Caco-2 (cell line): ENCODE results near the gene TCP11. TPM values are rescaled to one million over a fixed set of nuclear protein-coding genes. Genes with fewer than 3 reads are reported as not detected.

Source experiments
- BruUV-seq: library from RNA; stranded (reverse); fragments of 400-500 nt; replicated peaks from 2 replicates; lab custom pipeline; 2021; lab: Mats Ljungman, UMichigan
- CTCF ChIA-PET: fragments of 300-600 bp; sonication (Branson Sonifier 250); formaldehyde crosslinking; loops from one replicate; lab custom pipeline; 2022; ENCODE audit warnings: antibody characterized with exemption; lab: Charles Lee
- POLR2A ChIA-PET: fragments of 300-600 bp; sonication (Branson Sonifier 250); formaldehyde crosslinking; loops from one replicate; lab custom pipeline; 2022; ENCODE audit warnings: antibody characterized with exemption; lab: Charles Lee
- DNase-seq, 2 experiments: peaks; one replicate each; pipeline versions ENCODE4 v3.0.0 to v3.0.0-alpha.2; 2020 to 2022
- H3K27me3 ChIP-seq: replicated peaks from 2 replicates; pipeline ENCODE4 v1.6.0; 2011; ENCODE audit warnings: low read length; ENCODE audit not compliant: control insufficient read depth, insufficient read depth
- H3K36me3 ChIP-seq: 2 replicates; pipeline ENCODE4 v1.5.1; 2011; ENCODE audit warnings: low read length; ENCODE audit not compliant: control insufficient read depth, insufficient read depth
- H3K4me1 ChIP-seq: fragments of 250-450 bp; sonication (Bioruptor Pico); 2 replicates; pipeline ENCODE4 v1.5.1; 2020; ENCODE audit warnings: mild to moderate bottlenecking
- H3K4me3 ChIP-seq: 2 replicates; pipeline ENCODE4 v1.5.1; 2011; ENCODE audit warnings: low read depth, mild to moderate bottlenecking, control low read depth, low read length
- H3K9me3 ChIP-seq: fragments of 250-450 bp; sonication (Bioruptor Pico); 2 replicates; pipeline ENCODE4 v1.5.1; 2020; ENCODE audit warnings: mild to moderate bottlenecking, moderate library complexity
- H3K27ac Mint-ChIP-seq: one replicate; pipeline ENCODE4 v1.8.0; 2022; ENCODE audit warnings: mixed read lengths; ENCODE audit not compliant: unreplicated experiment
- H3K27me3 Mint-ChIP-seq: one replicate; pipeline ENCODE4 v1.8.0; 2022; ENCODE audit warnings: mixed read lengths; ENCODE audit not compliant: insufficient read depth, unreplicated experiment
- H3K36me3 Mint-ChIP-seq: one replicate; pipeline ENCODE4 v1.8.0; 2022; ENCODE audit warnings: mild to moderate bottlenecking, mixed read lengths; ENCODE audit not compliant: insufficient read depth, unreplicated experiment
- H3K4me1 Mint-ChIP-seq: one replicate; pipeline ENCODE4 v1.8.0; 2022; ENCODE audit warnings: low read depth, mixed read lengths; ENCODE audit not compliant: unreplicated experiment
- H3K4me3 Mint-ChIP-seq: one replicate; pipeline ENCODE4 v1.8.0; 2022; ENCODE audit warnings: mild to moderate bottlenecking, moderate library complexity, mixed read lengths; ENCODE audit not compliant: unreplicated experiment
- H3K9me3 Mint-ChIP-seq: one replicate; pipeline ENCODE4 v1.8.0; 2022; ENCODE audit warnings: mixed read lengths; ENCODE audit not compliant: unreplicated experiment
- CTCF ChIP-seq, 2 experiments: fragments of 200-600 bp in 1 of 2; IDR thresholded peaks; 1 replicate in 1 of 2; 2 replicates in 1 of 2; pipeline versions ENCODE4 v1.5.1 to v1.8.0; 2011 to 2022; ENCODE audit warnings: antibody characterized with exemption in 1 of 2, control low read depth in 1 of 2, inconsistent platforms in 1 of 2, low read depth in 1 of 2, low read length in 1 of 2, mild to moderate bottlenecking in 1 of 2, moderate library complexity in 1 of 2; ENCODE audit not compliant: insufficient read depth in 1 of 2, severe bottlenecking in 1 of 2, unreplicated experiment in 1 of 2
- intact Hi-C: fragments of 100-400 bp; cut with micrococcal nuclease; formaldehyde crosslinking; loops from one replicate; pipeline ENCODE4 v1.10.0; 2022; ENCODE audit not compliant: unreplicated experiment
- total RNA-seq: library from RNA; stranded (reverse); gene quantifications from 2 replicates; pipeline ENCODE4 v1.2.3, GENCODE V29; 2022

The TCP11 gene
- total RNA-seq, 1 experiment from 2014 or later, result not detected

GRCh38 chr6:35085359-35086281 is 55.5 kb downstream of the TCP11 start:
- intact Hi-C loops, result no loop called here
- Histone ChIP-seq H3K4me1 (no peaks in the 10 kb centered on the region), H3K4me3 (no peak overlapping the region), H3K36me3 (peaks cover 3% of the 10 kb centered on the region), H3K27me3 (no peaks in the 10 kb centered on the region), H3K9me3 (no peaks in the 10 kb centered on the region)
- BruUV-seq, result no TSS peak
- H3K27me3 Mint-ChIP-seq, result no peaks in the 10 kb centered on the region
- ChIA-PET POLR2A (no interaction called here), CTCF (no interaction called here)
- H3K4me3 Mint-ChIP-seq, result no peak overlapping the region
- TF ChIP-seq CTCF (IDR thresholded peaks at IDR 0.05; ENCODE audit: insufficient read depth in 1 of 2, low read depth in 1 of 2, low read length in 1 of 2, severe bottlenecking in 1 of 2, unreplicated experiment in 1 of 2), result no peak
- no peak overlapping the region for H3K27ac Mint-ChIP-seq
- peaks cover 43% of the 10 kb centered on the region for H3K36me3 Mint-ChIP-seq
- H3K4me1 Mint-ChIP-seq, result no peaks in the 10 kb centered on the region
- peak in 1 of 2 experiments; percentile 14 for DNase-seq
- H3K9me3 Mint-ChIP-seq, result no peaks in the 10 kb centered on the region

- no peak for TF ChIP-seq CTCF (IDR thresholded peaks at IDR 0.05; ENCODE audit: insufficient read depth in 1 of 2, low read depth in 1 of 2, low read length in 1 of 2, severe bottlenecking in 1 of 2, unreplicated experiment in 1 of 2)
Observed at GRCh38 chr6:35084511-35085203, 56.5 kb downstream of the TCP11 start.

GRCh38 chr6:35084041-35084491 is 57.1 kb downstream of the TCP11 start:
- H3K36me3 ChIP-seq, result peaks cover 3% of the 10 kb centered on the region
- TF ChIP-seq CTCF (IDR thresholded peaks at IDR 0.05; ENCODE audit: insufficient read depth in 1 of 2, low read depth in 1 of 2, low read length in 1 of 2, severe bottlenecking in 1 of 2, unreplicated experiment in 1 of 2), result no peak
- intact Hi-C loops, result no loop called here
- Mint-ChIP-seq H3K9me3 (no peaks in the 10 kb centered on the region), H3K27ac (no peak overlapping the region), H3K4me3 (no peak overlapping the region), H3K36me3 (peaks cover 43% of the 10 kb centered on the region), H3K27me3 (no peaks in the 10 kb centered on the region), H3K4me1 (no peaks in the 10 kb centered on the region)
- no peaks in the 10 kb centered on the region for H3K4me1 ChIP-seq
- POLR2A ChIA-PET, result no interaction called here
- H3K9me3 ChIP-seq, result no peaks in the 10 kb centered on the region
- DNase-seq, result peak in 1 of 2 experiments; percentile 14
- BruUV-seq, result no TSS peak
- CTCF ChIA-PET, result no interaction called here
- no peaks in the 10 kb centered on the region for H3K27me3 ChIP-seq
- H3K4me3 ChIP-seq, result no peak overlapping the region

More at GRCh38 chr6:35084511-35085203, 56.5 kb downstream of the TCP11 start:
- ChIA-PET POLR2A (no interaction called here), CTCF (no interaction called here)
- no peaks in the 10 kb centered on the region for H3K27me3 ChIP-seq
- H3K9me3 Mint-ChIP-seq, result no peaks in the 10 kb centered on the region
- peaks cover 43% of the 10 kb centered on the region for H3K36me3 Mint-ChIP-seq
- no peaks in the 10 kb centered on the region for H3K9me3 ChIP-seq
- no peaks in the 10 kb centered on the region for H3K4me1 ChIP-seq
- no TSS peak for BruUV-seq
- DNase-seq, result peak in 1 of 2 experiments; percentile 9
- H3K4me1 Mint-ChIP-seq, result no peaks in the 10 kb centered on the region
- no peaks in the 10 kb centered on the region for H3K27me3 Mint-ChIP-seq
- H3K27ac Mint-ChIP-seq, result no peak overlapping the region
- no peak overlapping the region for H3K4me3 Mint-ChIP-seq
- intact Hi-C loops, result no loop called here
- no peak overlapping the region for H3K4me3 ChIP-seq
- peaks cover 3% of the 10 kb centered on the region for H3K36me3 ChIP-seq
